Subcutaneous adipose tissue (tissue), 4 donors: ENCODE measurements around the gene EDEM2. TPM values are rescaled to one million over a fixed set of nuclear protein-coding genes. Genes with fewer than 3 reads are reported as not detected.

Experiments used
- CTCF ChIP-seq: fragments of 450-650 bp; IDR thresholded peaks from one replicate; pipeline ENCODE4 v1.5.1; 2016; ENCODE audit warnings: low read depth, mild to moderate bottlenecking, control low read depth, antibody characterized with exemption, moderate library complexity
- total RNA-seq, 4 donors: library from RNA; depleted of rRNA; stranded (reverse); fragments of >200 nt; gene quantifications; one replicate each; pipeline ENCODE4 v1.1.0, GENCODE V29; 2016

The EDEM2 gene
- total RNA-seq, 4 donors from 2014 or later, result 24.0 to 37.8 (median 31.6) TPM

GRCh38 chr20:35133735-35134134, 13.4 kb downstream of the EDEM2 start:
- TF ChIP-seq CTCF, result no peak

GRCh38 chr20:35133031-35133430, 14.1 kb downstream of the EDEM2 start:
- no peak for TF ChIP-seq CTCF

- no peak for TF ChIP-seq CTCF
These were observed 15.2 kb downstream of the EDEM2 start for GRCh38 chr20:35131934-35132333.

GRCh38 chr20:35129647-35130069, 17.5 kb downstream of the EDEM2 start:
- TF ChIP-seq CTCF, result no peak

- TF ChIP-seq CTCF, result no peak
These were observed 21.4 kb downstream of the EDEM2 start for GRCh38 chr20:35125753-35126152.

- TF ChIP-seq CTCF, result no peak
These were observed 24.3 kb downstream of the EDEM2 start for GRCh38 chr20:35122756-35123405.

GRCh38 chr20:35121186-35121585, 25.9 kb downstream of the EDEM2 start:
- TF ChIP-seq CTCF, result no peak
